Thyroid gland (tissue), 4 donors: Measurements from ENCODE around the gene RNASE9.

ENCODE experiments used
- POLR2A ChIP-seq, 2 donors: fragments of 450-650 bp; IDR thresholded peaks; one replicate each; pipeline ENCODE4 v1.6.1; 2017; ENCODE audit warnings: antibody characterized with exemption in 2 of 2, mild to moderate bottlenecking in 2 of 2, moderate library complexity in 1 of 2
- TF ChIP-seq, protein P1 (sequence below), 6 experiments: fragments of 200-600 bp in 3 of 6; fragments of 450-650 bp in 3 of 6; sonication (generic) in 3 of 6; IDR thresholded peaks; one replicate each; pipeline ENCODE4 v1.5.1; 2016 to 2019; ENCODE audit warnings: antibody characterized with exemption in 6 of 6, mild to moderate bottlenecking in 2 of 6, inconsistent platforms in 1 of 6, moderate library complexity in 1 of 6

DNA sequence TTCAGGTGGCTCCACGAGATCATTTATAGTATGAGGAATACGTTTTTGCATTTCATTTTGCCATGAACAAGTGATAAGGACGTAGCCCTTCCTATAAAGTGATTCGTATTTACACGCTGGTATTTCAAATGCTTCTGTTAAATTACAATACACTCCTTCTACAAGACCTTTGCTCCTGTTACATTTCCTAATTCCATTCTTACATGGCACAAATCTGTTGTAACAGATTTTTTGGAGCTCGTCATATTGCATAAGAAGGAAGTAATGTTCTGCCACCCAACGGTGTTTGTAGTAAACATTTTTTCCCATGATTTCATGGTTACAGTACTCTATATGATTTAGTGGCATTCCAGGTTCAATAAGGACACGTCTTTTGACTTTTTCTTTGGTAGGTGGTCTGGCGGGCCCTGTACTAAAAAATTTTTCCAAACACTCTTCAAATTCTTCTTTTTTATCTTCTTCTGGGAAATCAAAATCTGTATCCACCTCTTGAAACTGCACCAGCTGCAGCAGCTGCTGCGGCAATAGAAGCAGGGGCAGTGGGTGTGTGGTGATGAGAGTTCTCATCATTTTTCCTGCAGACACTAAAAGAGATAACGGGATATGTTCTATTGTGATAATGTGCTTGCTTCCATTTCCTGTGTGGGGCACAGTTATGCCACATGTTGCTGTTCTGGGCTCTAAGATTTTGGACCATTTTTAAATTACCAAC, 4.2 kb downstream of the RNASE9 start:
- TF ChIP-seq, protein P1, sequence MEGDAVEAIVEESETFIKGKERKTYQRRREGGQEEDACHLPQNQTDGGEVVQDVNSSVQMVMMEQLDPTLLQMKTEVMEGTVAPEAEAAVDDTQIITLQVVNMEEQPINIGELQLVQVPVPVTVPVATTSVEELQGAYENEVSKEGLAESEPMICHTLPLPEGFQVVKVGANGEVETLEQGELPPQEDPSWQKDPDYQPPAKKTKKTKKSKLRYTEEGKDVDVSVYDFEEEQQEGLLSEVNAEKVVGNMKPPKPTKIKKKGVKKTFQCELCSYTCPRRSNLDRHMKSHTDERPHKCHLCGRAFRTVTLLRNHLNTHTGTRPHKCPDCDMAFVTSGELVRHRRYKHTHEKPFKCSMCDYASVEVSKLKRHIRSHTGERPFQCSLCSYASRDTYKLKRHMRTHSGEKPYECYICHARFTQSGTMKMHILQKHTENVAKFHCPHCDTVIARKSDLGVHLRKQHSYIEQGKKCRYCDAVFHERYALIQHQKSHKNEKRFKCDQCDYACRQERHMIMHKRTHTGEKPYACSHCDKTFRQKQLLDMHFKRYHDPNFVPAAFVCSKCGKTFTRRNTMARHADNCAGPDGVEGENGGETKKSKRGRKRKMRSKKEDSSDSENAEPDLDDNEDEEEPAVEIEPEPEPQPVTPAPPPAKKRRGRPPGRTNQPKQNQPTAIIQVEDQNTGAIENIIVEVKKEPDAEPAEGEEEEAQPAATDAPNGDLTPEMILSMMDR (IDR thresholded peaks at IDR 0.05), result no peak
- no peak for TF ChIP-seq POLR2A (IDR thresholded peaks at IDR 0.05)
